Brain microvascular endothelial cell (primary cell): ENCODE data around the gene NSD2.
"Not testable (repeated sequence)": the region's sequence is repeated elsewhere in the genome, so short reads cannot be mapped to it uniquely, and the experiment has no call there.

Experiments used
- DNase-seq: peaks from one replicate; pipeline ENCODE4 v3.0.0-alpha.2; 2020
- H3K27ac ChIP-seq: fragments of 250-450 bp; sonication (Bioruptor Pico); 2 replicates; pipeline ENCODE4 v1.5.1; 2020; ENCODE audit warnings: mild to moderate bottlenecking, moderate library complexity
- H3K27me3 ChIP-seq: fragments of 250-450 bp; sonication (Bioruptor Pico); replicated peaks from 2 replicates; pipeline ENCODE4 v1.5.1; 2020; ENCODE audit warnings: mild to moderate bottlenecking
- H3K36me3 ChIP-seq: fragments of 250-450 bp; sonication (Bioruptor Pico); replicated peaks from 2 replicates; pipeline ENCODE4 v1.5.1; 2020; ENCODE audit warnings: mild to moderate bottlenecking
- H3K4me3 ChIP-seq: 2 replicates; pipeline ENCODE4 v1.5.1; 2011; ENCODE audit warnings: low read depth, mild to moderate bottlenecking, control low read depth, low read length, moderate library complexity
- in situ Hi-C: cut with HindIII; loops from 2 replicates; pipeline ENCODE4 v1.10.0; 2017; ENCODE audit warnings: low sequenced_read_pairs, low pct_ligation_motif_present
- TF ChIP-seq, protein P1 (sequence below): IDR thresholded peaks from 2 replicates; pipeline ENCODE4 v1.5.1; 2011; ENCODE audit warnings: low read depth, mild to moderate bottlenecking, moderate library complexity, low read length, control low read depth, inconsistent platforms; ENCODE audit errors: missing control alignments

NSD2 gene

DNA sequence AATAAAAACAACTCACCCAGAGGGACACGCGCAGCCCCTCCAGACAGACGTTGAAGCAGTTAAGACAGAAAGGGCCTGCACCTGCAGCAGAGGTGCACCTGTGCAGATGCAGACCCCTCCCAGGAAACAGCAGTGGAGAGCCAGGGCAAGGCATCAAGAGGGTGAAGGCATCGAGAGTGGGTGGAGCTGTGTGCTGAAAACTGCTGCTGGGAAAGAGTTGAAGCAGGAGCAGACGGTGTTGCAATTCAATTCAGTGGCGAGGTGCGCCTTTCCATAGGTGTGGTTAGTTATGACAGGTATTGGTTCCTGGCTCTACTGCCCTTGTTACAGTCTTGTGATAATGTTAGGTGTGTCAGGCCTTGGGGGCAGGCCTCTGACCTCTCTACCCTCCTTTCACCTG is 31.9 kb upstream of the NSD2 start:
- DNase-seq: no peak
- TF ChIP-seq, protein P1, sequence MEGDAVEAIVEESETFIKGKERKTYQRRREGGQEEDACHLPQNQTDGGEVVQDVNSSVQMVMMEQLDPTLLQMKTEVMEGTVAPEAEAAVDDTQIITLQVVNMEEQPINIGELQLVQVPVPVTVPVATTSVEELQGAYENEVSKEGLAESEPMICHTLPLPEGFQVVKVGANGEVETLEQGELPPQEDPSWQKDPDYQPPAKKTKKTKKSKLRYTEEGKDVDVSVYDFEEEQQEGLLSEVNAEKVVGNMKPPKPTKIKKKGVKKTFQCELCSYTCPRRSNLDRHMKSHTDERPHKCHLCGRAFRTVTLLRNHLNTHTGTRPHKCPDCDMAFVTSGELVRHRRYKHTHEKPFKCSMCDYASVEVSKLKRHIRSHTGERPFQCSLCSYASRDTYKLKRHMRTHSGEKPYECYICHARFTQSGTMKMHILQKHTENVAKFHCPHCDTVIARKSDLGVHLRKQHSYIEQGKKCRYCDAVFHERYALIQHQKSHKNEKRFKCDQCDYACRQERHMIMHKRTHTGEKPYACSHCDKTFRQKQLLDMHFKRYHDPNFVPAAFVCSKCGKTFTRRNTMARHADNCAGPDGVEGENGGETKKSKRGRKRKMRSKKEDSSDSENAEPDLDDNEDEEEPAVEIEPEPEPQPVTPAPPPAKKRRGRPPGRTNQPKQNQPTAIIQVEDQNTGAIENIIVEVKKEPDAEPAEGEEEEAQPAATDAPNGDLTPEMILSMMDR: no peak
- Histone ChIP-seq H3K27me3 (no peaks in the 10 kb centered on the region), H3K27ac (no peak overlapping the region), H3K4me3 (no peak overlapping the region), H3K36me3 (peaks cover 72% of the 10 kb centered on the region)
- in situ Hi-C loops: no loop called here

DNA sequence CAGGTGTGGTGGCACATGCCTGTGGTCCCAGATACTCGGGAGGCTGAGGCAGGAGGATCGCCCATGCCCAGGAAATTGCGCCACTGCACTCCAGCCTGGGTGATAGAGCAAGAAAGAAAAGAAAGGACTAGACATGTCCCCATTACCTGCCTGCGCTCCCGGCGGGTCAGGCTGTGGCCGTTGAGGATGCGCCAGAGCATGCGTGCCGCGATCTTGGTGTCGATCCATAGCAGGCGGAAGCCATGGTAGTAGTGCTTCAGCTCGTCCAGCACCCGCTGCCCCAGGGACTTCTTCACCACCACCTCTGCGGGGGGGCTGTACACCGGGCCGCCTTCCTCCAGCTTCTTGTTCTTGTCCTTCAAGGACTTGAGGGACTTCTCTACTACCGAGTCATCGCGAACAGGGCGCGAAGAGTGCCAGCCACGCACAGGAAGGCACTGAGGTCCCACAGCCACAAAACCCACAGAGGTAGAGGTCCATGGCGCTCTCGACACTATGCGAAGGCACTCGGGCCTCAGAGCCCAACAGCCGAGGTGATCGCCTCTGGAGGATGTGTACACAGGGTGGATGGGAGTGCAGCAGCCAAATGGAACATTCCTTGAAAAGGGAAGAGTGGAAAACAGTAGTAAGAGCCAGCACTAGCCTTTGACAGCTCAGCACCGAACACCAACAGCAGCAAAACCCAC is 29.8 kb upstream of the NSD2 start:
- no peaks in the 10 kb centered on the region for H3K27me3 ChIP-seq
- peaks cover 59% of the 10 kb centered on the region for H3K36me3 ChIP-seq
- DNase-seq: no peak
- H3K4me3 ChIP-seq: no peak overlapping the region
- TF ChIP-seq, protein P1: no peak
- H3K27ac ChIP-seq: no peak overlapping the region
- in situ Hi-C loops: no loop called here

DNA sequence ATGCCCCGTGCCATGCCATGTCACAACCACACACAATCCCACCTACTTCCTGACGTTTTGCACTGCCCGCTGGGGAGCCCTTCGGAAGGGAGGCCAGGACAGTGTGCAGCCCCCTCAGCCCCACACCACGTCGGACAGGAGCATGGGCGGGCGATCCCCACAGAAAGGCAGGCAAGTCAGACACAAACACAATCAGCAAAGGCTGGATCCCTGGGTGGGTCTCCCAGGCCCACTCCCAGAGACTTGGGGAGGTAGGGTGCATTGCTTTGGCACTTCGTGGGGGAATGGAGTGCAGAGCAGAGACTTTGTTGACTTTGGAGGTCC is 29.3 kb upstream of the NSD2 start:
- DNase-seq: no peak
- Histone ChIP-seq H3K4me3 (no peak overlapping the region), H3K27me3 (no peaks in the 10 kb centered on the region), H3K27ac (no peak overlapping the region), H3K36me3 (peaks cover 54% of the 10 kb centered on the region)
- in situ Hi-C loops: no loop called here
- TF ChIP-seq, protein P1: no peak

DNA sequence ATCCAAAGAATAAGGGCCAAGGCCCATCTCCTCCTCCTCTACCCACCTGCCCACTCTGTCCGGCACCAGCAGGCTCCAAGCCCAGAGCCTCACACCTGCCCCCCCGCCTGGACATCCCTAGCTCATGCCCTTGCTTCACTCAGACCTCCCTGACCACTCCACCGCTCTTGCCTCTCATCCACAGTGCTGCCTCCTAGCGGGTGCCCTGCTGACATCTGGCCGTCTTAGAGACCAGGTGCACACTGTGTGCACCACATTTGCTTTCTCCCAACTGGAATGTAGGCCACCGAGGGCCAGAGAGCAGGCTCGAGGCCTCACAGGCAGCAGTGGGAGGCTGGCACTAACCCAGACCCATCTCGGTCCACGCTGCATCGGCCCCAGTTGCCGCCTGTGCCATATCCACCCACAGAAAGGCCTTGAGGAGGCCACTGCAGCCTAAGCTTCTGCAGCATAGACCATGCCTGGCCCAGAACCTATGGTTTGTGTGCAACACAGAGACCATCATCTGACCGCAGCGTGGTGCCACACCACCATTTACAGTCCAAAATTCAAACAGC is 28.8 kb upstream of the NSD2 start:
- Histone ChIP-seq H3K36me3 (peaks cover 53% of the 10 kb centered on the region), H3K4me3 (no peak overlapping the region), H3K27ac (no peak overlapping the region), H3K27me3 (no peaks in the 10 kb centered on the region)
- in situ Hi-C loops: no loop called here
- TF ChIP-seq, protein P1: peak; percentile 25
- DNase-seq: no peak

DNA sequence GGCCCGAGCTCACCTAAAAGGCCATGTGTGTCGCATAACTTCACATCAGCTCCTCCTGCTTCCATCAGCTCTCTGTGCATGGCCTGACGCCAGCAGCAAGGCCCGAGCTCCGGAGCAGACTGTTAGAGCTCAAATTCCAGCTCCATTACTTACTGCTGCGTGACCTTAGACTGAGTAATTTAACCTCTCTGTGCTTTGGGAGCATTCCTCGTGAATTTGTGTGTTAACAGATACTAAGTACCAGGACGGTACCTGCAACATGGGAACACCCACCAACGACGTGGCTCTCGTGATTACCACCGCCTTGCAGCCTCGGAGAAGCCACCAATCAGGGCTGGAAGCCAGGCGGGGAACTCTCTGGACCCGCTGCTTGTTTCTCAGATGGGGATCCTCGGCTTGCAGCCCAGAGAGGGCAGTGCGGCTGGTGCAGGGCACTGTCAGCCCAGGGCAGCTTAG is 28.2 kb upstream of the NSD2 start:
- in situ Hi-C loops: no loop called here
- TF ChIP-seq, protein P1: no peak
- Histone ChIP-seq H3K36me3 (peaks cover 51% of the 10 kb centered on the region), H3K27me3 (no peaks in the 10 kb centered on the region), H3K4me3 (no peak overlapping the region), H3K27ac (peak overlapping the region; percentile 49)
- DNase-seq: peak; percentile 88

DNA sequence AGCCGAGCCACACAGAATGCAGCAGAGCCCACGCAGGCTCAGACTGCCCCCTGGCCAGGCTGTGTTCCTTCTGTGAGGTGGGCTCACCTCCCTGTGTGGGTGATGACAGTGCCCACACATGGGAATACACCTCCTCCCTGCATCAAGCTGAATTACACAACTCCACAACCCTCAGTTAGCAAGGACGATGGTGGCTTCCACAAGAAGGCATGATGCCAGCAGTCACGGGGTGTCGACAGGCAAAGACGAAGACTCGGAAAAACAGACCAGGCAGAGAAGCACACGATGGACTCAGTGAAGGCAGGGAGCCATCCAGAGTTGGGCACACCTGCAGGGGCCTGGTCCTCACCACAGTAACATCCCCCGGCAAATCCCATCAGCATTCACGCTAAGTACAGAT is 27.3 kb upstream of the NSD2 start:
- TF ChIP-seq, protein P1: no peak
- H3K27me3 ChIP-seq: no peaks in the 10 kb centered on the region
- in situ Hi-C loops: no loop called here
- H3K27ac ChIP-seq: no peak overlapping the region
- H3K4me3 ChIP-seq: no peak overlapping the region
- no peak for DNase-seq
- H3K36me3 ChIP-seq: peaks cover 43% of the 10 kb centered on the region

DNA sequence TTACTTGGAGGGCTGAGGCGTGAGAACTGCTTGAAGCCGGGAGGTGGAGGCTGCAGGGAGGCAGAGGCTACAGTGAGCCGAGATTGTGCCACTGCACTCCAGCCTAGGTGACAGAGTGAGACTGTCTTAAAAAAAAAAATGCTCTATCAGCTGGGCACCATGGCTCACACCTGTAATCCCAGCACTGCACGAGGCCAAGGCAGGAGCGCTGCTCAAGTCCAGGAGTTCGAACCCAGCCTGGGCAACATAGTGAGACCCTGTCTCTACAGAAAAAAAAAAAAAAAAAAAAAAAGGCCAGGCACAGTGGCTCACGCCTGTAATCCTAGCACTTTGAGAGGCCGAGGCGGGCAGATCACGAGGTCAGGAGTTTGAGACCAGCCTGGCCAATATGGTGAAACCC is 26.6 kb upstream of the NSD2 start:
- in situ Hi-C loops, DNase-seq, H3K27me3 ChIP-seq, H3K4me3 ChIP-seq, H3K27ac ChIP-seq: not testable (repeated sequence)
- H3K36me3 ChIP-seq: peaks cover 36% of the 10 kb centered on the region
